Glutamatergic neuron (in vitro differentiated cells): ENCODE results near the gene BMPR1A. TPM values are rescaled to one million over a fixed set of nuclear protein-coding genes. Genes with fewer than 3 reads are reported as not detected.
A peak's percentile ranks its signal among the peaks of the same experiment; 100 is the strongest.

Source experiments
- DNase-seq: peaks from one replicate; pipeline ENCODE4 v3.0.0; 2022
- H3K27ac Mint-ChIP-seq: one replicate; pipeline ENCODE4 v1.8.0; 2020; ENCODE audit warnings: mild to moderate bottlenecking, mixed read lengths, inconsistent platforms; ENCODE audit not compliant: unreplicated experiment
- H3K27me3 Mint-ChIP-seq: one replicate; pipeline ENCODE4 v1.8.0; 2020; ENCODE audit warnings: mild to moderate bottlenecking, moderate library complexity, mixed read lengths, inconsistent platforms; ENCODE audit not compliant: unreplicated experiment
- H3K36me3 Mint-ChIP-seq: one replicate; pipeline ENCODE4 v1.8.0; 2020; ENCODE audit warnings: mild to moderate bottlenecking, mixed read lengths, inconsistent platforms; ENCODE audit not compliant: unreplicated experiment
- H3K4me1 Mint-ChIP-seq: one replicate; pipeline ENCODE4 v1.8.0; 2020; ENCODE audit warnings: mild to moderate bottlenecking, low read depth, mixed read lengths, inconsistent platforms; ENCODE audit not compliant: unreplicated experiment
- H3K4me3 Mint-ChIP-seq: one replicate; pipeline ENCODE4 v1.8.0; 2020; ENCODE audit warnings: mild to moderate bottlenecking, mixed read lengths, inconsistent platforms; ENCODE audit not compliant: unreplicated experiment
- H3K9me3 Mint-ChIP-seq: one replicate; pipeline ENCODE4 v1.8.0; 2020; ENCODE audit warnings: mild to moderate bottlenecking, moderate library complexity, mixed read lengths, inconsistent platforms; ENCODE audit not compliant: unreplicated experiment
- CTCF ChIP-seq: fragments of 200-600 bp; sonication (generic); IDR thresholded peaks from one replicate; pipeline ENCODE4 v1.5.0; 2021; ENCODE audit not compliant: partially characterized antibody, unreplicated experiment
- total RNA-seq: library from RNA; stranded (reverse); fragmentation: NEBNext Ultra II Directional; extraction: Animal tissue kit (Norgen Biotek cat#: 25700); gene quantifications from one replicate; pipeline ENCODE4 v1.2.1, GENCODE V29; 2021; ENCODE audit not compliant: unreplicated experiment

BMPR1A gene
- total RNA-seq, 1 donor from 2014 or later: 27.7 TPM

GRCh38 chr10:86959737-86960002 lies 203.3 kb downstream of the BMPR1A start:
- H3K9me3 Mint-ChIP-seq: peaks cover 13% of the 10 kb centered on the region
- no peak overlapping the region for H3K27ac Mint-ChIP-seq
- peaks cover 13% of the 10 kb centered on the region for H3K27me3 Mint-ChIP-seq
- H3K4me3 Mint-ChIP-seq: peak overlapping the region; percentile 30
- H3K4me1 Mint-ChIP-seq: peaks cover 18% of the 10 kb centered on the region
- H3K36me3 Mint-ChIP-seq: no peaks in the 10 kb centered on the region
- no peak for DNase-seq
- no peak for TF ChIP-seq CTCF

GRCh38 chr10:86960003-86960862 lies 203.8 kb downstream of the BMPR1A start:
- H3K27me3 Mint-ChIP-seq: peaks cover 13% of the 10 kb centered on the region
- DNase-seq: peak; percentile 77
- no peaks in the 10 kb centered on the region for H3K36me3 Mint-ChIP-seq
- peak overlapping the region; percentile 89 for H3K4me3 Mint-ChIP-seq
- peaks cover 13% of the 10 kb centered on the region for H3K9me3 Mint-ChIP-seq
- peak overlapping the region; percentile 96 for H3K27ac Mint-ChIP-seq
- peak; percentile 99 for TF ChIP-seq CTCF
- peaks cover 18% of the 10 kb centered on the region for H3K4me1 Mint-ChIP-seq

GRCh38 chr10:86960863-86961434 lies 204.5 kb downstream of the BMPR1A start:
- no peak for DNase-seq
- Mint-ChIP-seq H3K36me3 (no peaks in the 10 kb centered on the region), H3K4me1 (peaks cover 23% of the 10 kb centered on the region), H3K9me3 (peaks cover 14% of the 10 kb centered on the region), H3K27ac (peak overlapping the region; percentile 96), H3K27me3 (peaks cover 13% of the 10 kb centered on the region), H3K4me3 (peak overlapping the region; percentile 89)
- no peak for TF ChIP-seq CTCF

GRCh38 chr10:86961481-86962091 lies 205.2 kb downstream of the BMPR1A start:
- TF ChIP-seq CTCF: no peak
- Mint-ChIP-seq H3K27ac (no peak overlapping the region), H3K4me1 (peaks cover 26% of the 10 kb centered on the region), H3K9me3 (peaks cover 17% of the 10 kb centered on the region), H3K36me3 (no peaks in the 10 kb centered on the region), H3K4me3 (no peak overlapping the region), H3K27me3 (peaks cover 17% of the 10 kb centered on the region)
- DNase-seq: no peak
